Suppressor macrophage treated with lipopolysaccharide for 1 hour (primary cell): ENCODE results near the gene SLC1A5.

Experiments
- DNase-seq, 3 donors: peaks; one replicate each; pipeline ENCODE4 v3.0.0-alpha.2; 2020 to 2022

Gene SLC1A5

DNA sequence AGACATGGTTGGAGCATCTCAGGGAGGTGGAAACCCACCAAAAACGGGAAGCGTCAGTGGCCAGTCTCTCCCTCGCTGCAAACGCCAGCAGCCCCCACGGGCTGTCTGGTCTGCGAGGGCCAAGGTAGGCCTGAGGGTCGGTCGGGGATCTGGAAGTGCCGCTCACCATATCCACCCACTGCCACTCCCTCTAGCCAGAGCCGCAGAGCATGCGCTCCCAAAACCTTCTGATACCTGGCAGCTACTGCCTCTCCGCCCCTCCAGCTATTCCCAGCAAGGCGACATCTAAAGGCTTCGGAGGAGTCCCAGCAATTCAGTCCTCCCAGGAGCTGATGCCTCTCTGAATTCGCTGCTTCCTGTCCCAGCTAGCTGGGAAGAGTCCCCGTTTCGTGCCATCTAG is 46.9 kb downstream of the SLC1A5 start:
- no peak for DNase-seq

GRCh38 chr19:46739290-46739771 is 49.1 kb downstream of the SLC1A5 start:
- no peak for DNase-seq

- DNase-seq = no peak
Observed at GRCh38 chr19:46737761-46738171, 50.6 kb downstream of the SLC1A5 start.

DNA sequence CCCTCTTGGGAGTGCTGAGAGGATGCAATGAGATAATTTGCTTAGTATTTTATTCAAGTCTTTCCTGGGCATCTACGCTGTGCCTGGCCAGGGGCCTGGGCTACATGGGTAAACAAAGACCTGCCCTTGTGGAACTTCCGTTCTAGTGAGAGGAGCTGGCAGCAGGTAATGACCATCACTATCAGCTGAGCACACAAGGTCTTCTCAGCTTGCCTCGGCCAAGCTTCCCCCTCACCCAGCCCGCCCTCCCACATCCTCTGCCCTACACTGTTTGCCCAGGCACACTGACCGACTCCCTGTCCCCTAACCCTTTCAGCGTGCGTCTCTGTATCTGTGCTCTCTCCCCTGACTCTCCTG is 51.1 kb downstream of the SLC1A5 start:
- no peak for DNase-seq

- no peak for DNase-seq
Observed at GRCh38 chr19:46736531-46737297, 51.7 kb downstream of the SLC1A5 start.

DNA sequence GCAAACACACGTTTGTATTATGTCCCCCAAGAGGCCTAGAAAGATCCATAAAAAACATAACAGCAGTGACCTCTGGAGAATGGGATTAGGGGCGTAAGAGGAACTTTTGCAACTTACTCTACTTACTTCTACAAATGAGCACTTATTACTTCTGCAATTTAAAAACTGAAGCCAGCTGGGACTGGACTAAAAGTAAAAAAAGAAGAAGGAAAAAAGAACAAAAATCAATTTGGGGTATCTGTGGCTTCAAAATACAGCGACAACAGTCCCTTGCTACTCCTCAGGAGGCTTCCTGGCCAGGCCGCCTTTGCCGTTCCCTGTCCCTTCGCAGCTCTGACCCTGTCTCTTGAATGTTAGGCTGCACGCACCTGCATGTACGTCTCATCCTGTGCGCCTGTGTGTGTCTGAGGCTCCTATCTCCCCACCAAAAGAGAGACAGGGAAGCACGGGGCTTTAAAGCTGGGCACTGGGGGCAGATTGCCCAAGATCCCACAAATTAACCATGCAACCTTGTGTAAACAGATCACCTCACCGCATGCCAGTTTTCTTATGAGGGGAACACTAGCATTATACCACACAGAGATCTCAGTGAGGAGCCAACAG is 54.6 kb downstream of the SLC1A5 start:
- DNase-seq = peak in 2 of 3 donors; percentile 58 to 64

GRCh38 chr19:46732966-46733689 is 55.3 kb downstream of the SLC1A5 start:
- peak; percentile 92 to 95 (median 92) for DNase-seq

- DNase-seq = no peak
Observed at GRCh38 chr19:46732172-46732938, 56.0 kb downstream of the SLC1A5 start.

DNA sequence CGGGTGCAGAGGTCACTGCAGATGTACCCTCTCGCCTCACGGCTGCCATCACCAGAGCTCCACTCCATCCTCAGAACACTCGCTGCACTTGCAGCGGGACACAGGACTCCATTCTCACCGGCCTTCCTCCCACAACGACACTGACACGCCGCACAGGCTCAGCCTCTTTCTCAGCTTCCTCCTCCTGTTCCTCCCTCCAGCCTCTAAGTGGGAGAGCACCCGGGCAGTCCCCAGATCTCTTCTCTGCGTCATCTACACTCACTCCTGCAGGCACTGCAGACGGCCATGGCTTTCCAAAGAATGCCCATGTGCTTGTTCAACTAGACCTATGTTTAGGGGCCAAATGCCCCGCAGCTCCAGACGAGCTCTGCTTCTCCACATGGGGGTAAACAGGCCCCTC is 56.8 kb downstream of the SLC1A5 start:
- DNase-seq = peak; percentile 92 to 93 (median 92)

GRCh38 chr19:46731007-46731501 is 57.3 kb downstream of the SLC1A5 start:
- peak; percentile 89 to 93 (median 90) for DNase-seq

GRCh38 chr19:46730595-46730994 is 57.8 kb downstream of the SLC1A5 start:
- DNase-seq = no peak

- no peak for DNase-seq
Observed at GRCh38 chr19:46730187-46730586, 58.2 kb downstream of the SLC1A5 start.

GRCh38 chr19:46729696-46730095 is 58.7 kb downstream of the SLC1A5 start:
- no peak for DNase-seq

GRCh38 chr19:46728693-46729339 is 59.6 kb downstream of the SLC1A5 start:
- peak; percentile 74 to 93 (median 87) for DNase-seq

DNA sequence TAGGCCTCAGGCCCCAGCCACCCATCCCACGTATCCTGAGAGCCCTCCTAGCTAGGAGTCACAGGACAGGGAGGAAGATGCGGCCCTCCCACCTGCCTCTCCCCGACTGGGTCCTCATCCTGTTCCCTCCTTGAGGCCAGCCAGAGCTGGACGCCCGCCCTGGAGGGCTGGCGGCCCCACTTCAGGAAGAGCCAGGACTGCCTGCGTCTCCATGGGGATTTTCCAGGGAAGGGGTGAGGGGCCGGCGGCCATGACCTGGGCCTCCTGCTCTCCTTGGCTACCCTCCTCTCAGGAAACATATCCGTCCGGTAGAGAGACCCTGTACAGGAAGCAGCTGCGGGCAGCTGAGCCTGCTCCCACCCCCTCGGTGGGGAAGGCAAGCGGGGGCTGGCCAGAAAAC is 60.2 kb downstream of the SLC1A5 start:
- DNase-seq = no peak

- no peak for DNase-seq
Observed at GRCh38 chr19:46727757-46728156, 60.6 kb downstream of the SLC1A5 start.

DNA sequence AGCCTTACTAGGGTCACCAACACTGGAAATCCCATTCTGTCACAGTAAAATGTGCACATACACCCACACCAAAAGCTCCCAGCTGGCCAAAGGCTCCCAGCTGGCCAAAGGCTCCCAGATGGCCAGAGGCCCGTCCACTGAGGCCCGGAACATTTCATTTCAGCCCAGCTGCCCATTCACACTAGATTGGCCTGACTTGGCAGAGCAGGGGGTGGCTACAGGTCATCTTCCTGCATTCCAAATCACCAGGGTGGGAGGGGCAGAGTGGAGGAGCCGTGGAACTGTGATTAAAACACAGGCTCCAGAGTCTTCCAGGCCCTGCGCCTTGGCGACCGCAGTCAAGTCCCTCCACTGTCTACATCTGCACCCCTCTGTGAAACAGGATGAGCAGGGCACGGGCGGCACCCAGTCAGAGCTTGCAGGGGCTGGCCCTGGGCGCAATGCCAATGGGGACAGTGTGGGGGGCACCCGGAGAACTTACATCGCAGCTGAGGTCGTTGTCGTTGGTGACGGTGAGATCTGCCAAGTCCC is 61.4 kb downstream of the SLC1A5 start:
- DNase-seq = peak in 2 of 3 donors; percentile 38 to 44

DNA sequence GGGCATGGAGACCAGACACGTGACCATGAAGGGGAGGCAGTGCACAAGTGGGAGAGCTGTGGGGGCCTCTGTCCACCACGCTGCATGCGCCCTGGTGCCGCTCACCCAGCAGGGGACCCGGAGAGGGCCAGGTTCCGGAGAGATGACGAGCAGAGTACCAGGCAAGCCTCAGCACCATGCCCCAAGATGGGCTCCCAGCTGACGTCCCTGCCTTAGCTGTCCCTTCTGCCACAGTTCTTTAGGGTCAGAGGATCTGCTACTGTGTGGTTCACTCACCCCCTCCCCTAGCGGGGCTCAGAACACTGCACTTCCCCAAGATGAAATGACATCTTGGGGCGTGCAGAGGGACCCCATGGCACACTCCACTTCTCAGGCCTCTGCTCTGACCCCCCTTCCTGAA is 61.8 kb downstream of the SLC1A5 start:
- DNase-seq = no peak

GRCh38 chr19:46725859-46726393 is 62.5 kb downstream of the SLC1A5 start:
- DNase-seq = no peak

DNA sequence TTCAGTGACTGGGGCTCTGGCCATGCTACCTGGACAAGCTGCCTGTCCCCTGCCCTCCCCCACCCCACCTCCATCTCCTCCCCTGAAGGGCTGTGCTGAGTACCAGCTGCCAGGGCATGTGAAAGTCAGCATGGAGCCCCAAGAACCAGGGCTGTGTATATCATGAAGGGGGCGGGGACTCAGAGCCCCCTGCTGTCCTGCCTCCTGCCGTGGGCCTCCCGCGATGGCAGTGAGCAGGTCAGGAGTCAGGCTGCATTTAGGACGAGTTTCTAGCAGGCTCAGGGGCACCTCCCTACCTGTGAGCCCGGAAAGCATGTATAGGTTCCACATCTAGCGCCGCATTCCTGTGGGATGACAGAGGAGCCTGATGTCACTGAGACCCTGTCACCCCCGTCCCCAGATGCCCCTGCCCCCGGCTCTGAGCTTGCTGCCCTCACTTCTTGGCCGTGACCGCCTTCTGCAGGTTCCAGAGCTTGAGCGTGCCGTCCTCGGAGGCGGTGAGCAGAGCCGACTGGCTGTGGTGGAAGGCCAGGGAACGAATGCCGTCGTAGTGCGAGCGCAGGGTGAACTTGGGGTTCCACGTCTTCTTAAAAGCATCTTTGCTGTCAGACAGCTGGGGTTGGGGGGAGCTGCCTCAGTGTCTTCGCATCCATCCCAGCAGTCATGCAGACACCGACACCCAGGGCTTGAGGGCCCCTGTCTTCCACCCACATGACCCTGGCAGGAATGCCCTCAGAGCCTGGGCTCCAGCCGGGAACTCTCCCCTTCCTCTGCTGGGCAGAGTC is 63.2 kb downstream of the SLC1A5 start:
- DNase-seq = no peak
